DOHH2 (cell line): Measurements from ENCODE around the gene NR1H2.

Source experiments
- H3F3A ChIP-seq: fragments of 200-600 bp; sonication (generic), shearing (Covaris generic); 2 replicates; pipeline ENCODE4 v1.6.0; 2016; ENCODE audit warnings: antibody characterized with exemption, mild to moderate bottlenecking; ENCODE audit not compliant: control insufficient read depth, insufficient read depth
- H3K27ac ChIP-seq: fragments of 200-600 bp; sonication (generic); 2 replicates; pipeline ENCODE4 v1.5.1; 2014; ENCODE audit warnings: low read depth, mild to moderate bottlenecking, low read length, moderate library complexity
- H3K27me3 ChIP-seq: fragments of 200-600 bp; sonication (generic); 2 replicates; pipeline ENCODE4 v1.6.1; 2014; ENCODE audit warnings: mild to moderate bottlenecking, low read length, mixed read lengths; ENCODE audit not compliant: control insufficient read depth
- H3K36me3 ChIP-seq: fragments of 200-600 bp; sonication (generic); 2 replicates; pipeline ENCODE4 v1.6.1; 2014; ENCODE audit warnings: mild to moderate bottlenecking, low read length, moderate library complexity, mixed read lengths; ENCODE audit not compliant: control insufficient read depth
- H3K4me1 ChIP-seq: fragments of 200-600 bp; sonication (generic); 2 replicates; pipeline ENCODE4 v1.6.1; 2014; ENCODE audit warnings: mild to moderate bottlenecking, low read length, mixed read lengths; ENCODE audit not compliant: control insufficient read depth
- H3K4me2 ChIP-seq: fragments of 200-600 bp; sonication (generic); 2 replicates; pipeline ENCODE4 v1.6.0; 2014; ENCODE audit warnings: mild to moderate bottlenecking, low read length, moderate library complexity
- H3K4me3 ChIP-seq: fragments of 200-600 bp; sonication (generic); 2 replicates; pipeline ENCODE4 v1.5.1; 2014; ENCODE audit warnings: mild to moderate bottlenecking, low read length, mixed read lengths
- H3K79me2 ChIP-seq: fragments of 200-600 bp; sonication (generic); 2 replicates; pipeline ENCODE4 v1.6.1; 2014; ENCODE audit warnings: mild to moderate bottlenecking, low read length, mixed read lengths; ENCODE audit not compliant: control insufficient read depth
- H3K9me2 ChIP-seq: fragments of 200-600 bp; sonication (generic); replicated peaks from 2 replicates; pipeline ENCODE4 v1.6.1; 2014; ENCODE audit warnings: mild to moderate bottlenecking, low read length, mixed read lengths; ENCODE audit not compliant: control insufficient read depth
- H3K9me3 ChIP-seq: fragments of 200-600 bp; sonication (generic); 2 replicates; pipeline ENCODE4 v1.6.1; 2014; ENCODE audit warnings: antibody characterized with exemption, low read length, mixed read lengths; ENCODE audit not compliant: control insufficient read depth, insufficient read depth
- H4K20me1 ChIP-seq: fragments of 200-600 bp; sonication (generic); 2 replicates; pipeline ENCODE4 v1.6.0; 2014; ENCODE audit warnings: low read depth, mild to moderate bottlenecking, antibody characterized with exemption, low read length, moderate library complexity; ENCODE audit not compliant: control insufficient read depth, insufficient read depth
- CTCF ChIP-seq: fragments of 200-600 bp; sonication (generic); IDR thresholded peaks from one replicate; pipeline ENCODE4 v1.5.1; 2014; ENCODE audit warnings: antibody characterized with exemption, mild to moderate bottlenecking, low read depth, low read length; ENCODE audit not compliant: poor library complexity, severe bottlenecking
- EZH2phosphoT487 ChIP-seq: fragments of 200-600 bp; sonication (generic); IDR thresholded peaks from 2 replicates; pipeline ENCODE4 v1.6.1; 2017; ENCODE audit warnings: borderline replicate concordance, mild to moderate bottlenecking, antibody characterized with exemption, low read length, moderate library complexity, mixed read lengths

The NR1H2 gene

GRCh38 chr19:50409347-50409746 is 33.1 kb downstream of the NR1H2 start:
- Histone ChIP-seq H3F3A (peaks cover 10% of the 10 kb centered on the region), H3K4me3 (no peak overlapping the region), H3K27me3 (no peaks in the 10 kb centered on the region), H3K4me1 (peaks cover 11% of the 10 kb centered on the region), H3K9me3 (no peaks in the 10 kb centered on the region), H4K20me1 (no peaks in the 10 kb centered on the region), H3K9me2 (no peaks in the 10 kb centered on the region), H3K36me3 (peaks cover 82% of the 10 kb centered on the region), H3K27ac (no peak overlapping the region), H3K79me2 (no peaks in the 10 kb centered on the region), H3K4me2 (no peak overlapping the region)
- no peak for TF ChIP-seq EZH2phosphoT487
- no peak for TF ChIP-seq CTCF

- no peaks in the 10 kb centered on the region for H3K9me3 ChIP-seq
- H4K20me1 ChIP-seq, result no peaks in the 10 kb centered on the region
- peaks cover 18% of the 10 kb centered on the region for H3K4me1 ChIP-seq
- H3K27ac ChIP-seq, result no peak overlapping the region
- no peaks in the 10 kb centered on the region for H3K27me3 ChIP-seq
- H3K4me2 ChIP-seq, result no peak overlapping the region
- H3F3A ChIP-seq, result peaks cover 16% of the 10 kb centered on the region
- TF ChIP-seq EZH2phosphoT487 (no peak), CTCF (no peak)
- H3K36me3 ChIP-seq, result peaks cover 83% of the 10 kb centered on the region
- no peak overlapping the region for H3K4me3 ChIP-seq
- no peaks in the 10 kb centered on the region for H3K79me2 ChIP-seq
- no peaks in the 10 kb centered on the region for H3K9me2 ChIP-seq
Observed at GRCh38 chr19:50410109-50410508, 33.9 kb downstream of the NR1H2 start.

DNA sequence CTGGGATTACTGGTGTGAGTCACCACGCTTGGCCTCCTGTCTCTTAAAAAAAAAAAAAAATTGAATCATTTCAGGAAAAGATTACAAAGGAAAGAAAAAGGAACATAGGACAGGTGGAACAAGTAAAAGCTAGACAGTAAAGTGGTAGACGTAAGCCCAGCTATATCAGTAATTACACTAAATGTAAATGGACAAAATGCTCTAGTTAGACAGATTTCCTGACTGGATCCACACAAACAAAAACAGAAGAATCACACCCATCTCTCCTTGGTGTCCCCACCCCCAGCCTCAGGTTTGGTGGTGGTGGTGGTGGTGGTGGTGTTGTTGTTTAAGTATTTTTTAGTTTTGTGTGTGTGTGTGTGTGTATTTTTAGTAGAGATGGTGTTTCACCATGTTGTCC is 36.2 kb downstream of the NR1H2 start:
- Histone ChIP-seq H3K9me3 (no peaks in the 10 kb centered on the region), H3K4me3 (no peak overlapping the region), H4K20me1 (no peaks in the 10 kb centered on the region), H3K79me2 (peaks cover 8% of the 10 kb centered on the region), H3K36me3 (peaks cover 77% of the 10 kb centered on the region), H3K27ac (no peak overlapping the region), H3K9me2 (no peaks in the 10 kb centered on the region), H3K4me1 (peaks cover 39% of the 10 kb centered on the region), H3K4me2 (no peak overlapping the region), H3F3A (peaks cover 29% of the 10 kb centered on the region), H3K27me3 (no peaks in the 10 kb centered on the region)
- TF ChIP-seq EZH2phosphoT487, result no peak
- no peak for TF ChIP-seq CTCF

DNA sequence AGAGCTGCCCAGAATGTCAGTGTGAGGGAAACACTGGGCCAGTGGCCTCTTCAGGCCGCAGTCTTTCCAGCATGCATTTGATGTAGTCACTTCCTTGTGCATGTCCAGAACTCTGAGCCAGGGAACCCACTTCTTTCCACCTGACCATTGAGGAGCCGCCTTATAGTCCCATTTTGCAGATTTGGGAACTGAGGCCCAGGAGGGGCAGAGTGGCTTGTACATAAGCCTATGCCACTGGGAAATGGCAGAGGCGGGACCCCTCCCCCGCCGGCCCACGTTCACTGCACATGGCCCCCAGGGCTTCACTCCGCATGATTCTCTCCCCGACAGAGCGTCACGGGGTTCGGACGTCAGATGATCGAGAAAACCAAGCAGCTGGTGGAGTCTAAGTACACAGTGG is 36.8 kb downstream of the NR1H2 start:
- Histone ChIP-seq H3K27ac (no peak overlapping the region), H3F3A (peaks cover 32% of the 10 kb centered on the region), H3K9me3 (no peaks in the 10 kb centered on the region), H3K27me3 (no peaks in the 10 kb centered on the region), H4K20me1 (no peaks in the 10 kb centered on the region), H3K9me2 (no peaks in the 10 kb centered on the region), H3K79me2 (peaks cover 13% of the 10 kb centered on the region), H3K4me1 (peaks cover 46% of the 10 kb centered on the region), H3K4me3 (no peak overlapping the region), H3K36me3 (peaks cover 82% of the 10 kb centered on the region), H3K4me2 (no peak overlapping the region)
- TF ChIP-seq EZH2phosphoT487, result no peak
